ENCODE data around the gene PSMC4. TPM values are rescaled to one million over a fixed set of nuclear protein-coding genes. Genes with fewer than 3 reads are reported as not detected.

Gene PSMC4
- polyA plus RNA-seq, 1 of the 3 experiments (the other 2 are of a cell fraction), result 173 TPM

DNA sequence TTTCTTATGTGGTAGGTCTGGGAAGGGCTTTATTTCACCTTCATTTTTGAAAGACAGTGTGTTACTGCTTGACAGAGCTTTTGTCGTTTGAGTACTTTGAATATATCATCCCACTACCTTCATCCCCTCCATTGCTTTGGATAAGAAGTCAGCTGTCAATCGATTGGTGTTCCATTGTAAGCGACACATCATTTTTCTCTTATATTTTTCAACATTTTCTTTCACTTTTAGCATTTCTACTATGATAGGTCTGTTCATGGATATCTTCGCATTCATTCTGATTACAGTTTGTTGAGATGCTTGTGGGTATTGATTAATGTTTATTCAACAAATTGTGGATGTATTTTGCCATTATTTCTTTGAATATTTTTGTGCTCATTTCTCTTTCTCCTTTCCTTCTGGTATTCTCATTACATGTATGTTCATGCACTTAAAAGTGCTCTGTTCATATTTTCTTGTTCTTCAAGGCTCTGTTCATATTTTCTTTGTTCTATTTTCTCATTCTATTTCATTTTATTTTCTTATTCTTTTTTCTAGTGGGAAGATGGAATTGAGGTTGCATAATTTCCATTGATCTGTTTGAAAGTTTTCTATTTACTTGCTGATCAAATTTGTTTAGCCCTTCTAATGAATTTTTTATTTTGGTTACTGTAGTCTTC, 55.1 kb downstream of the PSMC4 start:
- no peak overlapping the region for H3K9ac ChIP-seq
- no peaks in the 10 kb centered on the region for H3F3A ChIP-seq (replicated peaks; ENCODE audit: insufficient read depth)
- no peak overlapping the region for H2AFZ ChIP-seq (ENCODE audit: low read depth)
- no peak overlapping the region for H3K27ac ChIP-seq (ENCODE audit: low read depth in 2 of 2, low read length in 1 of 2)
- TF ChIP-seq JUND (IDR thresholded peaks at IDR 0.05), result no peak
- TF ChIP-seq, protein P1, sequence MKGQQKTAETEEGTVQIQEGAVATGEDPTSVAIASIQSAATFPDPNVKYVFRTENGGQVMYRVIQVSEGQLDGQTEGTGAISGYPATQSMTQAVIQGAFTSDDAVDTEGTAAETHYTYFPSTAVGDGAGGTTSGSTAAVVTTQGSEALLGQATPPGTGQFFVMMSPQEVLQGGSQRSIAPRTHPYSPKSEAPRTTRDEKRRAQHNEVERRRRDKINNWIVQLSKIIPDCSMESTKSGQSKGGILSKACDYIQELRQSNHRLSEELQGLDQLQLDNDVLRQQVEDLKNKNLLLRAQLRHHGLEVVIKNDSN (IDR thresholded peaks at IDR 0.05; ENCODE audit: borderline replicate concordance, low read depth), result no peak
- no peak for TF ChIP-seq TEAD4 (IDR thresholded peaks at IDR 0.05; ENCODE audit: borderline replicate concordance, insufficient read depth)
- no peak for TF ChIP-seq NFIC (IDR thresholded peaks at IDR 0.05; ENCODE audit: borderline replicate concordance)
- no peak for TF ChIP-seq SMC3 (IDR thresholded peaks at IDR 0.05; ENCODE audit: low read depth, low read length)
- TF ChIP-seq FOXM1 (IDR thresholded peaks at IDR 0.05; ENCODE audit: low read depth), result no peak
- TF ChIP-seq NRF1 (IDR thresholded peaks at IDR 0.05; ENCODE audit: low read depth, low read length), result no peak
- TF ChIP-seq RXRA (IDR thresholded peaks at IDR 0.05; ENCODE audit: borderline replicate concordance, low read depth), result no peak
- POLR2A ChIA-PET, result no interaction called here
- no peak overlapping the region; a peak in 1 of 4 replicates for H3K4me3 ChIP-seq (ENCODE audit: low read depth in 2 of 2, low read length in 1 of 2)
- H3K4me2 ChIP-seq, result no peak overlapping the region
- no peaks in the 10 kb centered on the region for H3K9me2 ChIP-seq
- CTCF ChIA-PET, result no interaction called here
- WGBS (ENCODE audit: low lambda C conversion rate), result 84% methylated on average over 4 of the region's 4 CpGs
- H3K36me3 ChIP-seq (replicated peaks in 1 of 2; ENCODE audit: control insufficient read depth in 1 of 2, insufficient read depth in 2 of 2, low read length in 1 of 2), result peaks cover 0 to 13% of the 10 kb centered on the region in 2 experiments
- no peaks in the 10 kb centered on the region for H3K4me1 ChIP-seq (ENCODE audit: control insufficient read depth in 1 of 2, insufficient read depth in 2 of 2, low read depth in 1 of 2, low read length in 1 of 2)
- DNase-seq, result no peak
- H3K27me3 ChIP-seq (ENCODE audit: insufficient read depth), result no peaks in the 10 kb centered on the region
- peaks cover 55% of the 10 kb centered on the region for H3K9me3 ChIP-seq
- H3K79me2 ChIP-seq (ENCODE audit: insufficient read depth), result no peaks in the 10 kb centered on the region
- H4K20me1 ChIP-seq (ENCODE audit: insufficient read depth), result no peaks in the 10 kb centered on the region

DNA sequence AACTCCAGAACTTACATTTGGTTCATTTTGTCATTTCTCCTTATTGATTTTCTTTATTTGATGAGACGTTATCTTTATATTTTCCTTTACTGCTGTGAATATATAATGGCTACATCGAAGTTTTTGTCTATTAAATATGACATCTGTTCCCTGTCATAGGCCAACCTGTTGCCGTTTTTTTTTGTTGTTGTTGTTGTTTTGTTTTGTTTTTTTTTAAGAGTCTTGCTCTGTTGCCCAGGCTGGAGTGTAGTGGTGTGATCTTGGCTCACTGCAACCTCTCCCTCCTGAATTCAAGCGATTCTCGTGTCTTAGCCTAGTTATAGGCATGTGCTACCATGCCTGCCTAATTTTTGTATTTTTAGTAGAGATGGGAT, 55.6 kb downstream of the PSMC4 start:
- Histone ChIP-seq H4K20me1 (ENCODE audit: insufficient read depth) (no peaks in the 10 kb centered on the region), H3K27me3 (ENCODE audit: insufficient read depth) (no peaks in the 10 kb centered on the region), H3K36me3 (replicated peaks in 1 of 2; ENCODE audit: control insufficient read depth in 1 of 2, insufficient read depth in 2 of 2, low read length in 1 of 2) (peaks cover 0 to 13% of the 10 kb centered on the region in 2 experiments), H3K9me2 (no peaks in the 10 kb centered on the region), H3K9me3 (peaks cover 58% of the 10 kb centered on the region), H3F3A (replicated peaks; ENCODE audit: insufficient read depth) (no peaks in the 10 kb centered on the region), H2AFZ (ENCODE audit: low read depth) (no peak overlapping the region), H3K9ac (no peak overlapping the region), H3K4me2 (no peak overlapping the region), H3K27ac (ENCODE audit: low read depth in 2 of 2, low read length in 1 of 2) (no peak overlapping the region), H3K4me3 (ENCODE audit: low read depth in 2 of 2, low read length in 1 of 2) (no peak overlapping the region), H3K79me2 (ENCODE audit: insufficient read depth) (no peaks in the 10 kb centered on the region), H3K4me1 (ENCODE audit: control insufficient read depth in 1 of 2, insufficient read depth in 2 of 2, low read depth in 1 of 2, low read length in 1 of 2) (no peaks in the 10 kb centered on the region)
- WGBS (ENCODE audit: low lambda C conversion rate), result 80% methylated on average over 5 of the region's 5 CpGs
- ChIA-PET CTCF (no interaction called here), POLR2A (no interaction called here)
- DNase-seq, result no peak
- TF ChIP-seq, protein P1 (IDR thresholded peaks at IDR 0.05; ENCODE audit: borderline replicate concordance, low read depth), result no peak
- TF ChIP-seq SMC3 (IDR thresholded peaks at IDR 0.05; ENCODE audit: low read depth, low read length) (no peak), GATA2 (CRISPR knock-in tag; IDR thresholded peaks at IDR 0.05) (no peak)
- TF ChIP-seq, protein P2, sequence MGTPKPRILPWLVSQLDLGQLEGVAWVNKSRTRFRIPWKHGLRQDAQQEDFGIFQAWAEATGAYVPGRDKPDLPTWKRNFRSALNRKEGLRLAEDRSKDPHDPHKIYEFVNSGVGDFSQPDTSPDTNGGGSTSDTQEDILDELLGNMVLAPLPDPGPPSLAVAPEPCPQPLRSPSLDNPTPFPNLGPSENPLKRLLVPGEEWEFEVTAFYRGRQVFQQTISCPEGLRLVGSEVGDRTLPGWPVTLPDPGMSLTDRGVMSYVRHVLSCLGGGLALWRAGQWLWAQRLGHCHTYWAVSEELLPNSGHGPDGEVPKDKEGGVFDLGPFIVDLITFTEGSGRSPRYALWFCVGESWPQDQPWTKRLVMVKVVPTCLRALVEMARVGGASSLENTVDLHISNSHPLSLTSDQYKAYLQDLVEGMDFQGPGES (IDR thresholded peaks at IDR 0.05; ENCODE audit: low read depth, low read length), result no peak

Other genes with a start within 250 kb of the PSMC4 start
- not detected in 2 replicates for gene CLC, start 233.1 kb upstream of the PSMC4 start, polyA plus RNA-seq (2012; rRNA removed)
- not detected in 2 replicates for gene LEUTX, start 192.3 kb upstream of the PSMC4 start, polyA plus RNA-seq (2012; rRNA removed)
- 10.2 and 17.2 TPM in 2 replicates for gene DYRK1B, start 137.0 kb upstream of the PSMC4 start, polyA plus RNA-seq (2012; rRNA removed)
- gene FBL, start 124.8 kb upstream of the PSMC4 start, polyA plus RNA-seq (2012; rRNA removed), result 340 and 371 TPM in 2 replicates
- gene FCGBP, start 36.5 kb upstream of the PSMC4 start, polyA plus RNA-seq (2012; rRNA removed), result 0.07 and 0.10 TPM in 2 replicates
- gene ZNF546, start 25.9 kb downstream of the PSMC4 start, polyA plus RNA-seq (2012; rRNA removed), result 0.87 and 1.2 TPM in 2 replicates
- 6.4 and 7.0 TPM in 2 replicates for gene ZNF780B, start 85.1 kb downstream of the PSMC4 start, polyA plus RNA-seq (2012; rRNA removed)
- gene ZNF780A, start 119.8 kb downstream of the PSMC4 start, polyA plus RNA-seq (2012; rRNA removed), result 7.1 and 8.8 TPM in 2 replicates
- gene MAP3K10, start 220.3 kb downstream of the PSMC4 start, polyA plus RNA-seq (2012; rRNA removed), result 10.7 and 11.9 TPM in 2 replicates
- 0.30 and 0.52 TPM in 2 replicates for gene TTC9B, start 247.2 kb downstream of the PSMC4 start, polyA plus RNA-seq (2012; rRNA removed)